IPS-NIHi7 (cell line): ENCODE measurements around the gene SLC30A2.

Experiments used
- DNase-seq: peaks from one replicate; pipeline ENCODE4 v3.0.0; 2012; ENCODE audit warnings: mixed read lengths; ENCODE audit errors: extremely low spot score

Gene SLC30A2

GRCh38 chr1:25996966-25997827, 48.7 kb downstream of the SLC30A2 start:
- DNase-seq: no peak

GRCh38 chr1:25994402-25995150, 51.3 kb downstream of the SLC30A2 start:
- DNase-seq: no peak

GRCh38 chr1:25993197-25993951, 52.5 kb downstream of the SLC30A2 start:
- DNase-seq: peak; percentile 34

GRCh38 chr1:25992689-25993171, 53.2 kb downstream of the SLC30A2 start:
- no peak for DNase-seq

GRCh38 chr1:25991937-25992688, 53.8 kb downstream of the SLC30A2 start:
- no peak for DNase-seq

- no peak for DNase-seq
Observed at GRCh38 chr1:25990702-25991395, 55.1 kb downstream of the SLC30A2 start.

GRCh38 chr1:25990251-25990650, 55.7 kb downstream of the SLC30A2 start:
- no peak for DNase-seq

- no peak for DNase-seq
Observed at GRCh38 chr1:25989440-25990234, 56.3 kb downstream of the SLC30A2 start.

GRCh38 chr1:25987951-25988350, 58.0 kb downstream of the SLC30A2 start:
- no peak for DNase-seq
